GM21529 (cell line): ENCODE data around the gene DENND2C.

Experiments
- ATAC-seq: cut with Tn5 transposase; IDR thresholded peaks from one replicate; pipeline ENCODE4 v1.9.1; 2021; ENCODE audit not compliant: unreplicated experiment

Gene DENND2C

DNA sequence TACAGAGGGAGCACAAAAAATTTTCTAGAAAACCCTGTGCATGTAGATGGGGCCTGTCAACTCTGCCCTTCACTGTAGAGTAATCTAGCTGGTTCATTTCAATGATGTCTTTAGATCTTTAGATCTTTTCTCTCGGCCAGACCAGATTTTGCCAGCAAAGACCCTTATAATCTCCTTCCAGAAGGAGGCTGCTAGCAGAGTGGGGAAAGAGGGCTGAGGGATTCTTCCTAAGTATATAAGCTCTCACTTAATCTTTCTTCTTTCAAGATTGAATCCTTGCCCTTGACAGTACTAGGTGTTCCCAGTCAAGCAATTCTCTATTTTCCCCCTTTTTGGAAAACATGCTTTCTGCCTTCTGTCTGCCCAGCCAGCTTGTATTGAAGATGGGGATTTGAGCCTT lies 122.8 kb downstream of the DENND2C start:
- ATAC-seq, result no peak

GRCh38 chr1:114545796-114546195 lies 124.1 kb downstream of the DENND2C start:
- ATAC-seq, result no peak

DNA sequence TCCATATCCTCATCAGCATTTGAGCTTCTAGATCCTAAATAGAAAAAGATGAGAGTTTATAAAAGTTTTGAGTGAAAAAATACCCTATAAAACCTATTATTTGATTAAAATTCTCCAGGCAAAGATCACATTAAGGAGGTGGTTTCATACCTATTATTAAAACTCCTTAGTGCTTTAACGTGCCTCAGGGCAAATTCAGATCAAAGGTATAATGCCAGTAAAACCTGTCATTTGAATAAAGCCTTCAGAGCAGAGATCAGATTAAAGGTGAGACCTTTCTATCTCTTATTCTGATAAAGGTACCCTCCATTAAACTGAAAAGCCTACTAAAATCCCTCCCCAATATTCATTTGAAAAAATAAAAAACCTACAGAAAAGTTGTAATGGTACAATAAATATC lies 124.5 kb downstream of the DENND2C start:
- ATAC-seq, result no peak

- ATAC-seq, result no peak
These were observed 129.0 kb downstream of the DENND2C start for GRCh38 chr1:114540821-114541220.

GRCh38 chr1:114540272-114540671 lies 129.6 kb downstream of the DENND2C start:
- no peak for ATAC-seq

DNA sequence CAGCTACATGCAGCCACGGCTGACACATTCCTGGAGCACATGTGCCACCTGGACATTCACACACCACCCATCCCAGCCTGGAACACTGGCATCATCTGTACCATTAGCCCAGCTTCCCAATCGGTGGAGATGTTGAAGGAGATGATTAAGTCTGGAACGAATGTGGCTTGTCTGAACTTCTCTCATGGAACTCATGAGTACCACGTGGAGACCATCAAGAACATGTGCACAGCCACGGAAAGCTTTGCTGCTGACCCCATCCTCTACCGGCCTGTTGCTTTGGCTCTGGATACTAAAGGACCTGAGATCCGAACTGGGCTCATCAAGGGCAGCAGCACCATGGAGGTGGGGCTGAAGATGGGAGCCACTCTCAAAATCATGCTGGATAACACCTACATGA lies 133.8 kb downstream of the DENND2C start:
- ATAC-seq, result no peak

DNA sequence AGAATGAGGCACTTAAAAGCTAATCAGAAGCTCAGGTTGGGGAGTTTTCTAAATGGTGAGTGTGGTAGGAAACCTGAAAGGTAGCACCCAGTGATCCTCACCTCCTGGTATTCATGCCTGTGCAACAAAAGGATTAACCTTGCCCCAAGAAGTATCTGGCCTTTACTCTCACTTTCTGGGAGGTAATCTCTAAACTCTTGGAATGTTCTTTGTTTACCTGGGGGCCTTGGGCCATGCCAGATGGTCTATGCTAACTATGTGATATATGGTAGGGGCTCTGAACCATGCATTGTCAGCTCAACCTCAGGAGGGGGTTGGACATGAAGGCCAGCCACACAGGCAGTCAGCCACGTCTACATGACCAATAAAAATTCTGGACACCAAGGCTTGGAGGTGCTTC lies 134.4 kb downstream of the DENND2C start:
- no peak for ATAC-seq
